GM23338 (cell line): ENCODE measurements around the gene PNPLA7. TPM values are rescaled to one million over a fixed set of nuclear protein-coding genes. Genes with fewer than 3 reads are reported as not detected.
"Not testable (repeated sequence)": the region's sequence is repeated elsewhere in the genome, so short reads cannot be mapped to it uniquely, and the experiment has no call there.

ENCODE experiments used
- ATAC-seq: fragments of 200-7000 bp; cut with Tn5 transposase; 3 replicates; pipeline ENCODE4 v1.9.1; 2020
- DNase-seq: peaks from one replicate; pipeline ENCODE4 v3.0.0-alpha.2; 2015; ENCODE audit warnings: low spot score
- H2AFZ ChIP-seq: fragments of 200-600 bp; sonication (generic); 2 replicates; pipeline ENCODE4 v1.8.0; 2016; ENCODE audit warnings: antibody characterized with exemption, mild to moderate bottlenecking, moderate library complexity
- H3F3A ChIP-seq: fragments of 200-600 bp; sonication (generic); replicated peaks from 2 replicates; pipeline ENCODE4 v1.8.0; 2017; ENCODE audit warnings: antibody characterized with exemption, mixed run types, low read depth
- H3K27ac ChIP-seq: fragments of 200-600 bp; sonication (generic); 2 replicates; pipeline ENCODE4 v1.6.1; 2016; ENCODE audit warnings: low read depth
- H3K27me3 ChIP-seq: fragments of 200-600 bp; sonication (generic); 2 replicates; pipeline ENCODE4 v1.8.0; 2016; ENCODE audit warnings: mild to moderate bottlenecking, mixed run types, moderate library complexity; ENCODE audit not compliant: insufficient read depth
- H3K36me3 ChIP-seq: fragments of 200-600 bp; sonication (generic); 2 replicates; pipeline ENCODE4 v1.8.0; 2016; ENCODE audit warnings: mild to moderate bottlenecking; ENCODE audit not compliant: insufficient read depth
- H3K4me1 ChIP-seq: fragments of 200-600 bp; sonication (generic); 2 replicates; pipeline ENCODE4 v1.8.0; 2016; ENCODE audit warnings: mild to moderate bottlenecking, moderate library complexity; ENCODE audit not compliant: insufficient read depth
- H3K4me2 ChIP-seq: fragments of 200-600 bp; sonication (generic); 2 replicates; pipeline ENCODE4 v1.7.1; 2017; ENCODE audit warnings: mixed run types
- H3K4me3 ChIP-seq: fragments of 200-600 bp; sonication (generic); 2 replicates; pipeline ENCODE4 v1.6.1; 2016; ENCODE audit warnings: mixed run types
- H3K79me2 ChIP-seq: fragments of 200-600 bp; sonication (generic); replicated peaks from 2 replicates; pipeline ENCODE4 v1.8.0; 2017; ENCODE audit warnings: mild to moderate bottlenecking; ENCODE audit not compliant: insufficient read depth
- H3K9me2 ChIP-seq: fragments of 200-600 bp; sonication (generic); 2 replicates; pipeline ENCODE4 v1.8.0; 2017; ENCODE audit not compliant: insufficient read depth
- H4K20me1 ChIP-seq: fragments of 200-600 bp; sonication (generic); replicated peaks from 2 replicates; pipeline ENCODE4 v1.8.0; 2017; ENCODE audit warnings: mild to moderate bottlenecking; ENCODE audit not compliant: insufficient read depth
- H3K27ac Mint-ChIP-seq: 2 replicates; pipeline ENCODE4 v1.8.0; 2020; ENCODE audit warnings: inconsistent platforms, mild to moderate bottlenecking, moderate library complexity, mixed read lengths
- H3K27me3 Mint-ChIP-seq: 3 replicates; pipeline ENCODE4 v1.8.0; 2022; ENCODE audit warnings: low read depth, mild to moderate bottlenecking, moderate library complexity, mixed read lengths, inconsistent platforms; ENCODE audit not compliant: insufficient read depth, poor library complexity
- H3K36me3 Mint-ChIP-seq: 3 replicates; pipeline ENCODE4 v1.8.0; 2021; ENCODE audit warnings: low read depth, mild to moderate bottlenecking, inconsistent platforms, moderate library complexity, mixed read lengths
- H3K4me1 Mint-ChIP-seq: 3 replicates; pipeline ENCODE4 v1.8.0; 2020; ENCODE audit warnings: mild to moderate bottlenecking, inconsistent platforms, mixed read lengths
- H3K4me3 Mint-ChIP-seq: 3 replicates; pipeline ENCODE4 v1.8.0; 2021; ENCODE audit warnings: moderate library complexity, mild to moderate bottlenecking, inconsistent platforms, mixed read lengths
- H3K9me3 Mint-ChIP-seq: 3 replicates; pipeline ENCODE4 v1.8.0; 2020; ENCODE audit warnings: moderate library complexity, mild to moderate bottlenecking, inconsistent platforms, mixed read lengths
- microRNA-seq: library from miRNA; unstranded; fragments of <30 nt; microRNA quantifications from one replicate; pipeline ENCODE4, GENCODE V29; 2017
- polyA plus RNA-seq: library from polyadenylated mRNA; unstranded; fragments of >200 nt; fragmentation: Nextera tagmentation; extraction: Ambion mirVana; gene quantifications from 2 replicates; pipeline ENCODE4 v1.2.1, GENCODE V29; 2016
- total RNA-seq: library from RNA; depleted of rRNA; stranded (reverse); fragments of >200 nt; shearing (Covaris generic); gene quantifications from 2 replicates; pipeline ENCODE4 v1.2.3, GENCODE V29; 2014; rRNA removed

PNPLA7 gene
- total and polyA plus RNA-seq, 2 experiments from 2014 or later: 0.45 to 0.80 TPM

GRCh38 chr9:137410236-137410890 lies 139.8 kb downstream of the PNPLA7 start:
- H3K4me1 ChIP-seq, DNase-seq, H3K4me3 Mint-ChIP-seq, H3F3A ChIP-seq, H3K9me3 Mint-ChIP-seq, H3K4me2 ChIP-seq, H3K4me1 Mint-ChIP-seq, H3K9me2 ChIP-seq, H3K27ac Mint-ChIP-seq, H4K20me1 ChIP-seq, H2AFZ ChIP-seq, H3K27me3 ChIP-seq, ATAC-seq, H3K27ac ChIP-seq, H3K4me3 ChIP-seq, H3K79me2 ChIP-seq, H3K36me3 ChIP-seq, H3K27me3 Mint-ChIP-seq, H3K36me3 Mint-ChIP-seq: not testable (repeated sequence)

Small RNAs within 50 kb of the gene (microRNA-seq; reads per million reads assigned to microRNA genes)
- gene MIR7114: 0.66 reads per million

Other genes starting within 250 kb of the PNPLA7 start
- 39.0 and 55.1 TPM in 2 replicates for gene NRARP, start 248.1 kb downstream of the PNPLA7 start, total RNA-seq
- gene NRARP, start 248.1 kb downstream of the PNPLA7 start, polyA plus RNA-seq: 4.0 and 4.8 TPM in 2 replicates
- gene EXD3, start 127.2 kb downstream of the PNPLA7 start, total RNA-seq: 3.6 and 4.4 TPM in 2 replicates
- 9.7 and 9.9 TPM in 2 replicates for gene EXD3, start 127.2 kb downstream of the PNPLA7 start, polyA plus RNA-seq
- gene NOXA1, start 127.0 kb downstream of the PNPLA7 start, total RNA-seq: 0.59 and 0.62 TPM in 2 replicates
- gene NOXA1, start 127.0 kb downstream of the PNPLA7 start, polyA plus RNA-seq: 0.68 and 1.4 TPM in 2 replicates
- gene ENTPD8, start 109.0 kb downstream of the PNPLA7 start, total RNA-seq: 0.42 and 1.6 TPM in 2 replicates
- gene ENTPD8, start 109.0 kb downstream of the PNPLA7 start, polyA plus RNA-seq: 0.89 and 1.1 TPM in 2 replicates
- gene NSMF, start 91.1 kb downstream of the PNPLA7 start, total RNA-seq: 87.0 and 103 TPM in 2 replicates
- gene NSMF, start 91.1 kb downstream of the PNPLA7 start, polyA plus RNA-seq: 20.3 and 22.3 TPM in 2 replicates
- 32.6 and 32.8 TPM in 2 replicates for gene MRPL41, start 1.5 kb upstream of the PNPLA7 start, total RNA-seq
- 146 and 165 TPM in 2 replicates for gene MRPL41, start 1.5 kb upstream of the PNPLA7 start, polyA plus RNA-seq
- gene DPH7, start 28.5 kb upstream of the PNPLA7 start, total RNA-seq: 53.7 and 68.8 TPM in 2 replicates
- gene DPH7, start 28.5 kb upstream of the PNPLA7 start, polyA plus RNA-seq: 44.5 and 48.8 TPM in 2 replicates
- gene ZMYND19, start 40.1 kb upstream of the PNPLA7 start, total RNA-seq: 50.3 and 58.5 TPM in 2 replicates
- gene ZMYND19, start 40.1 kb upstream of the PNPLA7 start, polyA plus RNA-seq: 25.8 and 41.7 TPM in 2 replicates
- gene ARRDC1, start 55.3 kb upstream of the PNPLA7 start, total RNA-seq: 33.9 and 63.8 TPM in 2 replicates
- 33.5 and 36.6 TPM in 2 replicates for gene ARRDC1, start 55.3 kb upstream of the PNPLA7 start, polyA plus RNA-seq
- gene EHMT1, start 68.6 kb upstream of the PNPLA7 start, total RNA-seq: 160 and 177 TPM in 2 replicates
- gene EHMT1, start 68.6 kb upstream of the PNPLA7 start, polyA plus RNA-seq: 162 and 166 TPM in 2 replicates